ENCODE results near the gene SLC25A38. TPM values are rescaled to one million over a fixed set of nuclear protein-coding genes. Genes with fewer than 3 reads are reported as not detected.
"Not testable (repeated sequence)": the region's sequence is repeated elsewhere in the genome, so short reads cannot be mapped to it uniquely, and the experiment has no call there.

Gene SLC25A38
- polyA plus RNA-seq, 1 donor, result 35.1 TPM

DNA sequence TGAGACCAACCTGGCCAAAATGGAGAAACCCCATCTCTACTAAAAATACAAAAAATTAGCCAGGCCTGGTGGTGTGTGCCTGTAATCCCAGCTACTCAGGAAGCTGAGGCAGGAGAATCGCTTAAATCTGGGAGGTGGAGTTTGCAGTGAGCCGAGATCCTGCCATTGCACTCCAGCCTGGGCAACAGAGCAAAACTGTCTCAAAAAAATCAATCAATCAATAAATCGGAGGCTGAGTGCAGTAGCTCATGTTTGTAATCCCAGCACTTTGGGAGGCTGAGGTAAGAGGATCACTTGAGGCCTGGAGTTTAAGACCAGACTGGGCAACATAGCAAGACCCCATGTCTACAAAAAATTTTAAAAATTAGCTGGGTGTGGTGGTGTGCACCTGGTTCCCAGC is 32.1 kb downstream of the SLC25A38 start:
- WGBS (ENCODE audit: insufficient coverage, low lambda C conversion rate), result no CpG with 5 or more reads among the region's 3 CpGs
- H3K27me3 ChIP-seq (ENCODE audit: control insufficient read depth, insufficient read depth, low read length); H3K4me3 ChIP-seq (ENCODE audit: low read length); H3K27ac ChIP-seq (ENCODE audit: low read length); H3K4me1 ChIP-seq (ENCODE audit: control insufficient read depth, insufficient read depth, low read length); DNase-seq; H3K9me3 ChIP-seq (ENCODE audit: control insufficient read depth, low read depth, low read length): not testable (repeated sequence)
- H3K36me3 ChIP-seq (ENCODE audit: control insufficient read depth, insufficient read depth, low read length), result peaks cover 39% of the 10 kb centered on the region

- Histone ChIP-seq H3K9me3 (ENCODE audit: control insufficient read depth, low read depth, low read length) (no peaks in the 10 kb centered on the region), H3K27me3 (ENCODE audit: control insufficient read depth, insufficient read depth, low read length) (no peaks in the 10 kb centered on the region), H3K4me3 (ENCODE audit: low read length) (no peak overlapping the region), H3K36me3 (ENCODE audit: control insufficient read depth, insufficient read depth, low read length) (peaks cover 32% of the 10 kb centered on the region), H3K27ac (ENCODE audit: low read length) (no peak overlapping the region), H3K4me1 (ENCODE audit: control insufficient read depth, insufficient read depth, low read length) (peaks cover 2% of the 10 kb centered on the region)
- no peak for DNase-seq
- no CpG with 5 or more reads among the region's 1 CpG for WGBS (ENCODE audit: insufficient coverage, low lambda C conversion rate)
Measured at GRCh38 chr3:39415983-39416382, 32.8 kb downstream of the SLC25A38 start.

DNA sequence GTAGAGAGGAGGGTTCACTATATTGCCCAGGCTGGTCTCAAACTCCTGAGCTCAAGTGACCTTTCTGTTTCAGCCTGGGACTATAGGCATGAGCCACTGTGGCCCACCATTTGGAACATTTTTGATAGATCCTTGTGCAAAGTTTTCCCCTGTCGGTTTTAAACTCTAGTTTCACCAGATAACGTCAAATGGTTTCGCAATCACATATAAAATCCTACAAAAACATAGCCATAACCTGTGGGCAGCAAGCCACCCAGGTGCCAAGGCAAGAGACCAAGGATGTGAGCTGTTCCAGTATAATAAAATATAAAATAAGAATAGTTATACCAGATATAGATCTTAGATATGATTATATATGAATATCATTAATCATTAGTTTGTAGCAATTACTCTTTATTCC is 33.8 kb downstream of the SLC25A38 start:
- not testable (repeated sequence) for H3K4me3 ChIP-seq (ENCODE audit: low read length); DNase-seq; H3K27me3 ChIP-seq (ENCODE audit: control insufficient read depth, insufficient read depth, low read length); H3K9me3 ChIP-seq (ENCODE audit: control insufficient read depth, low read depth, low read length); H3K27ac ChIP-seq (ENCODE audit: low read length); H3K4me1 ChIP-seq (ENCODE audit: control insufficient read depth, insufficient read depth, low read length)
- peaks cover 22% of the 10 kb centered on the region for H3K36me3 ChIP-seq (ENCODE audit: control insufficient read depth, insufficient read depth, low read length)
- 59% methylated on average over 3 of the region's 3 CpGs for WGBS (ENCODE audit: insufficient coverage, low lambda C conversion rate)

DNA sequence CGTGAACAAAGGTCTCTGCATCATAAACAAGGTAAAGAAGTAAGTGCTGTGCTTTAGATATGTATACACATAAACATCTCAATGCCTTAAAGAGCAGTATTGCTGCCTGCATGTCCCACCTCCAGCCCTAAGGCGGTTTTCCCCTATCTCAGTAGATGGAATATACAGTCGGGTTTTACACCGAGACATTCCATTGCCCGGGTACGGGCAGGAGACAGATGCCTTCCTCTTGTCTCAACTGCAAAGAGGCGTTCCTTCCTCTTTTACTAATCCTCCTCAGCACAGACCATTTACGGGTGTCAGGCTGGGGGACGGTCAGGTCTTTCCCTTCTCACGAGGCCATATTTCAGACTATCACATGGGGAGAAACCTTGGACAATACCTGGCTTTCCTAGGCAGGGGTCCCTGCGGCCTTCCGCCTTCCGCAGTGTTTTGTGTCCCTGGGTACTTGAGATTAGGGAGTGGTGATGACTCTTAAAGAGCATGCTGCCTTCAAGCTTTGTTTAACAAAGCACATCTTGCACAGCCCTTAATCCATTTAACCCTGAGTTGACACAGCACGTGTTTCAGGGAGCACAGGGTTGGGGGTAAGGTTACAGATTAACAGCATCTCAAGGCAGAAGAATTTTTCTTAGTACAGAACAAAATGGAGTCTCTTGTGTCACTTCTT is 35.5 kb downstream of the SLC25A38 start:
- H3K36me3 ChIP-seq (ENCODE audit: control insufficient read depth, insufficient read depth, low read length); H3K27me3 ChIP-seq (ENCODE audit: control insufficient read depth, insufficient read depth, low read length); H3K27ac ChIP-seq (ENCODE audit: low read length); H3K4me3 ChIP-seq (ENCODE audit: low read length); H3K9me3 ChIP-seq (ENCODE audit: control insufficient read depth, low read depth, low read length); DNase-seq; H3K4me1 ChIP-seq (ENCODE audit: control insufficient read depth, insufficient read depth, low read length): not testable (repeated sequence)
- 80% methylated on average over 1 of the region's 14 CpGs for WGBS (ENCODE audit: insufficient coverage, low lambda C conversion rate)

- H3K27me3 ChIP-seq (ENCODE audit: control insufficient read depth, insufficient read depth, low read length), result no peaks in the 10 kb centered on the region
- H3K36me3 ChIP-seq (ENCODE audit: control insufficient read depth, insufficient read depth, low read length), result no peaks in the 10 kb centered on the region
- no peak overlapping the region for H3K4me3 ChIP-seq (ENCODE audit: low read length)
- no peaks in the 10 kb centered on the region for H3K9me3 ChIP-seq (ENCODE audit: control insufficient read depth, low read depth, low read length)
- DNase-seq, result no peak
- no CpG with 5 or more reads among the region's 2 CpGs for WGBS (ENCODE audit: insufficient coverage, low lambda C conversion rate)
- no peak overlapping the region for H3K27ac ChIP-seq (ENCODE audit: low read length)
- H3K4me1 ChIP-seq (ENCODE audit: control insufficient read depth, insufficient read depth, low read length), result peaks cover 6% of the 10 kb centered on the region
Measured at GRCh38 chr3:39419742-39420315, 36.7 kb downstream of the SLC25A38 start.

DNA sequence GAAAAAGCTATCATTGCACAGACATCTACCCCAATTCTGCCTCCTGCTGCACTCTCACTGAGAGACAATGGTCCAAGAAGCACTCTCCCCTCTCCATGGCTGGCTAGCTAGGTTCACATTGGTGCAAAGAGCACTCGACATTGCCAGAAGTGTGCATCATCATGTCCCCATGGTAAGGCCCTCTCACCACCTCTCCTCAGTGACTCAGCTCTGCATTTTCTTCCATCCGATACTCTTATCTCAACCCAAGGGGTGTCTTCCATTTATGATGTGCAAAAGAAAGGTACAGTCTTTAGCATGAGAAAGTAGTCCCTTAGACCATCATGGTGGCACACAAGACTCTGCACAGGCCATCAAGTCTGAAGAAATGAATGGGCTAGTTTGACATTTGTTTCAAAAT is 37.4 kb downstream of the SLC25A38 start:
- no peak for DNase-seq
- Histone ChIP-seq H3K27me3 (ENCODE audit: control insufficient read depth, insufficient read depth, low read length) (no peaks in the 10 kb centered on the region), H3K4me1 (ENCODE audit: control insufficient read depth, insufficient read depth, low read length) (peaks cover 6% of the 10 kb centered on the region), H3K9me3 (ENCODE audit: control insufficient read depth, low read depth, low read length) (no peaks in the 10 kb centered on the region), H3K4me3 (ENCODE audit: low read length) (no peak overlapping the region), H3K27ac (ENCODE audit: low read length) (no peak overlapping the region), H3K36me3 (ENCODE audit: control insufficient read depth, insufficient read depth, low read length) (no peaks in the 10 kb centered on the region)
- no CpG with 5 or more reads among the region's 2 CpGs for WGBS (ENCODE audit: insufficient coverage, low lambda C conversion rate)

DNA sequence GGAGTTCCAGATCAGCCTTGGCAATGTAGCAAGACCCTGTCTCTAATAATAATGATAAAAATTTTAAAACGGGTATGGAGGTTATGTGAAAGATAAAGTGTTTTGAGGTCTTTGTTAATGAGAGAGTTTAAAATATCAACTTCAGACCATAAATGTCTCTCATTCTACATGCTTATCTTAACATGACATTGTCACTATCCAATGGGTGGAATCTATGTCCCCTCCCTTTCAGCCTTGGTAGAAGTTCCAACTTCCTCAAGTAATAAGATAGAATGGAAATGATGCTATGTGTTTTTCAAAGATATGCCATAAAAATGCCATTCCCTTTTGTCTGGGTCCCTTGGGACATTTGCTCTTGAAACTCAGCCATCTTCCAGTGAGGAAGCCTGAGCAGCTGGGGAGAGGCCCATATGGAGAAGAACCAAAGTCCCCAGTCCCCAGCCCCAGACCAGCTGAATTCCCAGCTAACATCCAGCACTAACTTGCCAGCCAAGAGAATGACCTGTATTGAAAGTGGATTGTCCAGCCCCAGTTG is 40.3 kb downstream of the SLC25A38 start:
- Histone ChIP-seq H3K4me3 (ENCODE audit: low read length) (no peak overlapping the region), H3K9me3 (ENCODE audit: control insufficient read depth, low read depth, low read length) (no peaks in the 10 kb centered on the region), H3K36me3 (ENCODE audit: control insufficient read depth, insufficient read depth, low read length) (no peaks in the 10 kb centered on the region), H3K27me3 (ENCODE audit: control insufficient read depth, insufficient read depth, low read length) (no peaks in the 10 kb centered on the region), H3K4me1 (ENCODE audit: control insufficient read depth, insufficient read depth, low read length) (peaks cover 4% of the 10 kb centered on the region), H3K27ac (ENCODE audit: low read length) (no peak overlapping the region)
- 33% methylated on average over 1 of the region's 1 CpG for WGBS (ENCODE audit: insufficient coverage, low lambda C conversion rate)
- DNase-seq, result no peak

DNA sequence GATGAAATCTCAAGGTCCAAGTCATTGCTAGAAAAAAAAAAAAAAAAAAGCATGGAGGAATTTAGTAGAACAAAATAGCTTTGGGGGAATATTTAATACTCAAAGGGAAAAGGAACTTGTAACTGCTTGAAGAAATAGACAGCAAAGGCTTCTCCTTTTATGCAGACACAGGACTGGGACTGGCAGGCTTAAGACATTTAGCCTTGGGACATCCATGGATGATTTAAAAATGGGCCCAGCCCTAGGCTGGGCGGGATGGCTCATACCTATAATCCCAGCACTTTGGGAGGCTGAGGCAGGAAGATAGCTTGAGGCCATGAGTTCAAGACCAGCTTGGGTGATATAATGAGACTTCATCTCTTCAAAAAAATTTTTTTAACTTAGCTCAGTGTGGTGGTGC is 43.1 kb downstream of the SLC25A38 start:
- Histone ChIP-seq H3K27ac (ENCODE audit: low read length) (no peak overlapping the region), H3K9me3 (ENCODE audit: control insufficient read depth, low read depth, low read length) (no peaks in the 10 kb centered on the region), H3K36me3 (ENCODE audit: control insufficient read depth, insufficient read depth, low read length) (no peaks in the 10 kb centered on the region), H3K4me1 (ENCODE audit: control insufficient read depth, insufficient read depth, low read length) (peaks cover 4% of the 10 kb centered on the region), H3K27me3 (ENCODE audit: control insufficient read depth, insufficient read depth, low read length) (no peaks in the 10 kb centered on the region), H3K4me3 (ENCODE audit: low read length) (no peak overlapping the region)
- no peak for DNase-seq
- WGBS (ENCODE audit: insufficient coverage, low lambda C conversion rate), result no CpG with 5 or more reads among the region's 1 CpG

GRCh38 chr3:39427506-39427905 is 44.3 kb downstream of the SLC25A38 start:
- Histone ChIP-seq H3K4me3 (ENCODE audit: low read length) (no peak overlapping the region), H3K36me3 (ENCODE audit: control insufficient read depth, insufficient read depth, low read length) (no peaks in the 10 kb centered on the region), H3K9me3 (ENCODE audit: control insufficient read depth, low read depth, low read length) (no peaks in the 10 kb centered on the region), H3K27me3 (ENCODE audit: control insufficient read depth, insufficient read depth, low read length) (no peaks in the 10 kb centered on the region), H3K4me1 (ENCODE audit: control insufficient read depth, insufficient read depth, low read length) (no peaks in the 10 kb centered on the region), H3K27ac (ENCODE audit: low read length) (no peak overlapping the region)
- DNase-seq, result no peak
- no CpG with 5 or more reads among the region's 1 CpG for WGBS (ENCODE audit: insufficient coverage, low lambda C conversion rate)

- Histone ChIP-seq H3K27me3 (ENCODE audit: control insufficient read depth, insufficient read depth, low read length) (no peaks in the 10 kb centered on the region), H3K27ac (ENCODE audit: low read length) (no peak overlapping the region), H3K4me3 (ENCODE audit: low read length) (no peak overlapping the region), H3K9me3 (ENCODE audit: control insufficient read depth, low read depth, low read length) (no peaks in the 10 kb centered on the region), H3K4me1 (ENCODE audit: control insufficient read depth, insufficient read depth, low read length) (no peaks in the 10 kb centered on the region), H3K36me3 (ENCODE audit: control insufficient read depth, insufficient read depth, low read length) (no peaks in the 10 kb centered on the region)
- no CpG with 5 or more reads among the region's 22 CpGs for WGBS (ENCODE audit: insufficient coverage, low lambda C conversion rate)
- DNase-seq, result no peak
Measured at GRCh38 chr3:39428745-39429201, 45.6 kb downstream of the SLC25A38 start.

DNA sequence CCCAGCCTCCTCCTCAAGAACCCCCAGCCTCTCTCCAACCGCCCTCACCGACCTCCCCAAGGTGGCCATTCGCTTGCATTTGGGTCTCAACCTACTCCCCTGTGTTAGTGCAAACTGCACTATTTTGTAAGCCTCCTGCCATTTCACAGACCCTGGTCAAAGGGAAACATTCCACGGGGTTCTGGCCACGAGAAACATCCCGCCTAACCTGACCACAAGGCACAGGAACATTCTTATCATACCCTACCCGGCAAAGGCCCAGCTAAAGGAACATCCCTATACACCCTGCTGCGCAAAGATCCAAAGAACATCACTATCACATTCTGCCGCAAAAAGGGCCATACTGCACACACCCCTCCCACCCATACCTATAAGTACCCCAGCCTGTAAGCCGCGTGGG is 46.3 kb downstream of the SLC25A38 start:
- no peak for DNase-seq
- 100% methylated on average over 2 of the region's 11 CpGs for WGBS (ENCODE audit: insufficient coverage, low lambda C conversion rate)
- no peaks in the 10 kb centered on the region for H3K36me3 ChIP-seq (ENCODE audit: control insufficient read depth, insufficient read depth, low read length)
- H3K4me1 ChIP-seq (ENCODE audit: control insufficient read depth, insufficient read depth, low read length), result no peaks in the 10 kb centered on the region
- no peaks in the 10 kb centered on the region for H3K27me3 ChIP-seq (ENCODE audit: control insufficient read depth, insufficient read depth, low read length)
- H3K4me3 ChIP-seq (ENCODE audit: low read length), result no peak overlapping the region
- no peak overlapping the region for H3K27ac ChIP-seq (ENCODE audit: low read length)
- H3K9me3 ChIP-seq (ENCODE audit: control insufficient read depth, low read depth, low read length), result no peaks in the 10 kb centered on the region
